GM12874 (cell line): ENCODE measurements around the gene IKZF2.

Experiments used
- CTCF ChIP-seq: IDR thresholded peaks from 2 replicates; pipeline ENCODE4 v1.5.1; 2011; ENCODE audit warnings: low read depth, mild to moderate bottlenecking, control low read depth, low read length, moderate library complexity; ENCODE audit not compliant: insufficient read depth

IKZF2 gene

GRCh38 chr2:213137064-213137463, 14.3 kb downstream of the IKZF2 start:
- no peak for TF ChIP-seq CTCF

- no peak for TF ChIP-seq CTCF
These were observed 22.1 kb downstream of the IKZF2 start for GRCh38 chr2:213129311-213129710.

GRCh38 chr2:213125646-213126347, 25.6 kb downstream of the IKZF2 start:
- TF ChIP-seq CTCF, result no peak

- TF ChIP-seq CTCF, result no peak
These were observed 28.7 kb downstream of the IKZF2 start for GRCh38 chr2:213122725-213123124.

- TF ChIP-seq CTCF, result no peak
These were observed 29.7 kb downstream of the IKZF2 start for GRCh38 chr2:213121690-213122089.

GRCh38 chr2:213119061-213119809, 32.2 kb downstream of the IKZF2 start:
- TF ChIP-seq CTCF, result no peak

GRCh38 chr2:213108308-213108707, 43.1 kb downstream of the IKZF2 start:
- no peak for TF ChIP-seq CTCF
